Measurements from ENCODE around the gene TRAM1L1.

Gene TRAM1L1

GRCh38 chr4:117084866-117085701 lies at the start of gene TRAM1L1:
Gene TRAM1L1, minus strand, starts transcription at chr4:117085576. Its CDS starts 183 bp downstream, at chr4:117085393.
- DNase-seq, result no peak

GRCh38 chr4:117134386-117134785 lies 49.0 kb upstream of the TRAM1L1 start:
- DNase-seq, result peak in 1 of 2 donors; percentile 2

DNA sequence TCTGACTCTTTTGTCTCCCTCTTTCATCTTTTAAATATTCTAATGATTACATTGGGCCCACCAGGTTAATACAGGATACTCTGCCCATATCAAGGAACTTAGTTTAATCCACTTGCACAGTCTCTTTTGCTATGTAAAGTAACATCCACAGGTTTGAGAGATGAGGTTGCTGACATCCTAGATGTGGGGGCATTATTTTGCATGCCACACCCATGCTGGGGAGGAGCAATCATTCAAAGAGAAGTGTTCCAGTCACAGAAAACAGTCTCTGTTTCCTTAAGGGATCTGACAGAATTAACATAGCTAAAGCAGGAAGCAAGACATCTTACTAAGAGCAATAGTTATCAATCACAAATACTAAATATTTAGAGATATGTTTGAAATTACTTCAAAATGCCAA lies 11.5 kb upstream of the TRAM1L1 start:
- DNase-seq, result no peak

DNA sequence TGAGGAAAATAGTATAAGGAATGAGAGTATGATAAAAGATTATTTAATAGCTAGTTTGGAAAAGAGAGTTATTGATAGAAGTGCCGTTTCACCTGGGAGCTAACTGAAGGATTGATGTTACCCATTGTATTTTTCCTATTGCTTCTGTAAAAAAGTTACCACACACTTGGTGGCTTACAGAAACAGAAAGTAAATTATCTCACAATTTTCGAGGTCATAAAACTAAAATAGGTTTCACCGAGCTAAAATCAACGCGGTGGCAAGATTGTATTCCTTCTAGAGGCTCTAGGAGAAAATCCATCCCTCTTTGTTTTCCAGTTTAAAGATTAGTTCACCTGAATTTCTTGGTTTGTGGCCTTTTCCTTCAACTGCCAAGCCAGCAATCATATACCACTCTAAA lies 11.1 kb upstream of the TRAM1L1 start:
- no peak for DNase-seq

- no peak for DNase-seq
Observed at GRCh38 chr4:117093571-117093970, 8.2 kb upstream of the TRAM1L1 start.

GRCh38 chr4:117077760-117078159 lies 7.6 kb downstream of the TRAM1L1 start:
- no peak for DNase-seq

DNA sequence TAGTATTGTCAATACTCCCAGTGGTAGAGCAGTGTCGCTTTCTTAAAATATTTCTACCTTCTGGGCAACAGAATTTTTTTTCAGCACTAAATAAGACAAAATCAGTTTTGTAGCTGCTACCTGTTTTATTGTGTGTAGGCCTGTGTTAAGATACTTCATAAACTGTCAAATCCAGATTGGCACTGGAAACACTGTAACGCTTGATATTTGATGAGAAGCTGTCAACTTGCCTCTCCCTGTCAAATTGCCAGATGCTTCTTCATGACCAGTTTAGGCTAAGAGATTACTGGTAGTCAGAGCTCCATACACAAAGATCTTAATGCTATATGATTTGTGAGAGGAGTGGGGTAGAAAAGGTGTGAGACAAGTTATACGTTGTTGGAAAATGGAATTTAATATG lies 17.3 kb downstream of the TRAM1L1 start:
- no peak for DNase-seq

- no peak for DNase-seq
Observed at GRCh38 chr4:117063961-117064696, 21.2 kb downstream of the TRAM1L1 start.

- no peak for DNase-seq
Observed at GRCh38 chr4:117042962-117043361, 42.4 kb downstream of the TRAM1L1 start.

All from inflammatory macrophage treated with lipopolysaccharide for 1 hour (primary cell).